ENCODE measurements around the gene LGI2. TPM values are rescaled to one million over a fixed set of nuclear protein-coding genes. Genes with fewer than 3 reads are reported as not detected.
A peak's percentile ranks its signal among the peaks of the same experiment; 100 is the strongest.

The LGI2 gene
- total RNA-seq, 3 donors from 2014 or later = 0.33 to 2.2 (median 1.2) TPM

GRCh38 chr4:25011135-25011866, 19.4 kb downstream of the LGI2 start:
- no peak overlapping the region for H3K27ac ChIP-seq
- H3K27me3 ChIP-seq = peaks cover 0 to under 1% of the 10 kb centered on the region in 2 donors
- DNase-seq (ENCODE audit: low spot score in 2 of 2) = no peak
- no peak overlapping the region for H3K4me3 ChIP-seq
- intact Hi-C loops (cut with DNase I; ENCODE audit: low total_unique reads) = no loop called here
- TF ChIP-seq POLR2A (IDR thresholded peaks at IDR 0.05) (no peak), POLR2AphosphoS5 (IDR thresholded peaks at IDR 0.05) (no peak)
- TF ChIP-seq, protein P1, sequence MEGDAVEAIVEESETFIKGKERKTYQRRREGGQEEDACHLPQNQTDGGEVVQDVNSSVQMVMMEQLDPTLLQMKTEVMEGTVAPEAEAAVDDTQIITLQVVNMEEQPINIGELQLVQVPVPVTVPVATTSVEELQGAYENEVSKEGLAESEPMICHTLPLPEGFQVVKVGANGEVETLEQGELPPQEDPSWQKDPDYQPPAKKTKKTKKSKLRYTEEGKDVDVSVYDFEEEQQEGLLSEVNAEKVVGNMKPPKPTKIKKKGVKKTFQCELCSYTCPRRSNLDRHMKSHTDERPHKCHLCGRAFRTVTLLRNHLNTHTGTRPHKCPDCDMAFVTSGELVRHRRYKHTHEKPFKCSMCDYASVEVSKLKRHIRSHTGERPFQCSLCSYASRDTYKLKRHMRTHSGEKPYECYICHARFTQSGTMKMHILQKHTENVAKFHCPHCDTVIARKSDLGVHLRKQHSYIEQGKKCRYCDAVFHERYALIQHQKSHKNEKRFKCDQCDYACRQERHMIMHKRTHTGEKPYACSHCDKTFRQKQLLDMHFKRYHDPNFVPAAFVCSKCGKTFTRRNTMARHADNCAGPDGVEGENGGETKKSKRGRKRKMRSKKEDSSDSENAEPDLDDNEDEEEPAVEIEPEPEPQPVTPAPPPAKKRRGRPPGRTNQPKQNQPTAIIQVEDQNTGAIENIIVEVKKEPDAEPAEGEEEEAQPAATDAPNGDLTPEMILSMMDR (IDR thresholded peaks at IDR 0.05) = no peak
- H3K36me3 ChIP-seq = no peaks in the 10 kb centered on the region
- H3K4me1 ChIP-seq = no peaks in the 10 kb centered on the region
- no peaks in the 10 kb centered on the region for H3K9me3 ChIP-seq

DNA sequence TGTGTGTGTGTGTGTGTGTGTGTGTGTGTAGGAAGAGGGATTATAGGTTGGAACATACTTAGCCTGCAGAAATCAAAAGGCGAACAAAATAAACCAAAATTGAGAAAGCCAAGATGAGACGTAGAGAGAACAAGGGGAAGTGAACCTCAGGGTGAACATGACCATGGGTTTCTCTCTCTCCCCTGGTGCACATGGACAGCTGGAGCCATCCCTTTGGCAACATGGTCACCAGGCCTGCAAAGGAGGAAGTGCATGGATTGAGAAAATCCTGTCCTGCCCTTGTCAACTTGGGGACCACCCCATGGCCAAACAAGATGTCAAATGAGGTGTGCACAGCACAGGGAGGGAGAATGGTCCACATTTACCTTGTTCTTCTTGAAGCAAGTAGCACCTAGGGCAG, 23.1 kb downstream of the LGI2 start:
- no peaks in the 10 kb centered on the region for H3K9me3 ChIP-seq
- H3K4me3 ChIP-seq = no peak overlapping the region
- no peak overlapping the region for H3K27ac ChIP-seq
- TF ChIP-seq, protein P1 (IDR thresholded peaks at IDR 0.05) = no peak
- no peak for TF ChIP-seq POLR2AphosphoS5 (IDR thresholded peaks at IDR 0.05)
- no peak for TF ChIP-seq POLR2A (IDR thresholded peaks at IDR 0.05)
- intact Hi-C loops (cut with DNase I; ENCODE audit: low total_unique reads) = no loop called here
- H3K36me3 ChIP-seq = no peaks in the 10 kb centered on the region
- H3K4me1 ChIP-seq = no peaks in the 10 kb centered on the region
- peaks cover 0 to 7% of the 10 kb centered on the region in 2 donors for H3K27me3 ChIP-seq
- DNase-seq (ENCODE audit: low spot score in 2 of 2) = no peak

DNA sequence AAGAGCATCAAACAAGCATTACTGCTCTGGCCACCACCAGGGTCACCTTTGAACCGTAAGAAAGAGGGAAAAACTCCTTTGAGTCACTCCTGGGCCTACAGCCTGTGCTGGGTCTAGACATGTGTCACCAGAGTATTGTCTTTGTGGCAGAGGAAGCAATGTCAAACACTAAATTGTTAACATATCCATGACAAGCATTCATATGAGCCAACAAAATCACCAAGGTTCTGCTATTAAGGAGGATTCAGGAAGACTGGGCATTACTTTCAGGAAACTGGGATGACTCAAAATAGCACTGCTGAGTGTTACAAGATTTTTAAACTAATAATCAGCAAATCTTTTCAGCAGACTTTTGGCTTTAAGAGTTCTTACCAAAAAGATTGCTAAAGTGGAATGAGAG, 28.1 kb downstream of the LGI2 start:
- intact Hi-C loops (cut with DNase I; ENCODE audit: low total_unique reads) = no loop called here
- Histone ChIP-seq H3K36me3 (no peaks in the 10 kb centered on the region), H3K4me3 (no peak overlapping the region), H3K4me1 (no peaks in the 10 kb centered on the region), H3K27me3 (peaks cover 0 to 7% of the 10 kb centered on the region in 2 donors), H3K9me3 (no peaks in the 10 kb centered on the region), H3K27ac (peak overlapping the region in 1 of 2 donors; percentile 55)
- TF ChIP-seq POLR2AphosphoS5 (IDR thresholded peaks at IDR 0.05) (no peak), POLR2A (IDR thresholded peaks at IDR 0.05) (no peak)
- TF ChIP-seq, protein P1 (IDR thresholded peaks at IDR 0.05) = no peak
- DNase-seq (ENCODE audit: low spot score in 2 of 2) = no peak

DNA sequence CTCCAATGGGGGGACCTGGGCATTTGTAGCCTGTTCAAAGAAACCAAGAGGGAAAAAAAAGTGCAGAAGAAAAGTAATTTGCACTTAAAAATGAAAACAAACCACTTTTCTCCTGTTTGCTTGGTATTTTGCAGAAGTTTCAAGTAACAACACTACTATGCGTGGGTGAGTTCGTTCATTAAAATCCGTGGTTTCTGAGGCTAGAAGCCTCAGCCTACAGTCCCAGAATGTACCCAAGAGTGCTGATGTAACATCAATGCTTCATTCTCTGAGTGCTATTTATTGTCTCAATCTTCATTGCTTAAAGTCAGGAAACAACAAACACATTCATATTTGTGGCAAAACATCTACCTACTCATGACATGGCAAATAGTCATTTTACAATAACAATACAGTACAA, 29.2 kb downstream of the LGI2 start:
- TF ChIP-seq POLR2AphosphoS5 (IDR thresholded peaks at IDR 0.05) (no peak), POLR2A (IDR thresholded peaks at IDR 0.05) (no peak)
- TF ChIP-seq, protein P1 (IDR thresholded peaks at IDR 0.05) = no peak
- intact Hi-C loops (cut with DNase I; ENCODE audit: low total_unique reads) = no loop called here
- no peak overlapping the region for H3K4me3 ChIP-seq
- H3K9me3 ChIP-seq = no peaks in the 10 kb centered on the region
- H3K27ac ChIP-seq = no peak overlapping the region
- no peaks in the 10 kb centered on the region for H3K4me1 ChIP-seq
- no peak for DNase-seq (ENCODE audit: low spot score in 2 of 2)
- H3K36me3 ChIP-seq = no peaks in the 10 kb centered on the region
- H3K27me3 ChIP-seq = peaks cover 0 to 7% of the 10 kb centered on the region in 2 donors

GRCh38 chr4:25000639-25001038, 30.1 kb downstream of the LGI2 start:
- Histone ChIP-seq H3K27ac (no peak overlapping the region), H3K27me3 (no peaks in the 10 kb centered on the region), H3K4me3 (no peak overlapping the region), H3K9me3 (no peaks in the 10 kb centered on the region), H3K4me1 (no peaks in the 10 kb centered on the region), H3K36me3 (no peaks in the 10 kb centered on the region)
- intact Hi-C loops (cut with DNase I; ENCODE audit: low total_unique reads) = no loop called here
- TF ChIP-seq POLR2A (IDR thresholded peaks at IDR 0.05) (no peak), POLR2AphosphoS5 (IDR thresholded peaks at IDR 0.05) (no peak)
- TF ChIP-seq, protein P1 (IDR thresholded peaks at IDR 0.05) = no peak
- no peak for DNase-seq (ENCODE audit: low spot score in 2 of 2)

All from breast epithelium (tissue), 4 donors.